Activated CD4-positive, CD25-positive, alpha-beta regulatory T cell treated with anti-CD3 and anti-CD28 coated beads, Interleukin-2, amount 50 U/mL, for 72 hours (primary cell): Measurements from ENCODE around the gene BTBD16.
A peak's percentile ranks its signal among the peaks of the same experiment; 100 is the strongest.

Experiments used
- DNase-seq: peaks from one replicate; pipeline ENCODE4 v3.0.0; 2021

BTBD16 gene

GRCh38 chr10:122296363-122297120, 25.4 kb downstream of the BTBD16 start:
- DNase-seq, result no peak

- no peak for DNase-seq
Measured at GRCh38 chr10:122297583-122297982, 26.5 kb downstream of the BTBD16 start.

GRCh38 chr10:122298206-122298597, 27.1 kb downstream of the BTBD16 start:
- DNase-seq, result no peak

GRCh38 chr10:122298598-122299301, 27.7 kb downstream of the BTBD16 start:
- peak; percentile 68 for DNase-seq

GRCh38 chr10:122299423-122300075, 28.5 kb downstream of the BTBD16 start:
- no peak for DNase-seq

- DNase-seq, result no peak
Measured at GRCh38 chr10:122301055-122301810, 30.1 kb downstream of the BTBD16 start.

- no peak for DNase-seq
Measured at GRCh38 chr10:122301811-122302115, 30.7 kb downstream of the BTBD16 start.

- no peak for DNase-seq
Measured at GRCh38 chr10:122302315-122302714, 31.2 kb downstream of the BTBD16 start.

GRCh38 chr10:122303271-122304053, 32.4 kb downstream of the BTBD16 start:
- DNase-seq, result no peak

- no peak for DNase-seq
Measured at GRCh38 chr10:122304054-122304579, 33.0 kb downstream of the BTBD16 start.

- no peak for DNase-seq
Measured at GRCh38 chr10:122306282-122306681, 35.2 kb downstream of the BTBD16 start.

GRCh38 chr10:122306744-122307143, 35.6 kb downstream of the BTBD16 start:
- DNase-seq, result no peak

- no peak for DNase-seq
Measured at GRCh38 chr10:122307669-122308416, 36.7 kb downstream of the BTBD16 start.

GRCh38 chr10:122308417-122309141, 37.5 kb downstream of the BTBD16 start:
- no peak for DNase-seq

GRCh38 chr10:122310311-122311050, 39.4 kb downstream of the BTBD16 start:
- DNase-seq, result no peak

- DNase-seq, result no peak
Measured at GRCh38 chr10:122311051-122311410, 39.9 kb downstream of the BTBD16 start.

- no peak for DNase-seq
Measured at GRCh38 chr10:122311716-122312115, 40.6 kb downstream of the BTBD16 start.

GRCh38 chr10:122316224-122316884, 45.3 kb downstream of the BTBD16 start:
- no peak for DNase-seq

- no peak for DNase-seq
Measured at GRCh38 chr10:122321960-122322359, 50.9 kb downstream of the BTBD16 start.

- no peak for DNase-seq
Measured at GRCh38 chr10:122323189-122323588, 52.1 kb downstream of the BTBD16 start.
